Colon (tissue), 2 donors: ENCODE data around the gene EXOC3L4.

ENCODE experiments used
- FAIRE-seq: peaks from 2 replicates; lab custom pipeline; 2012; peaks lifted over from hg19 to GRCh38; lab: Jason Lieb, UNC
- donor health status: control.
- donor health status: control.

EXOC3L4 gene

DNA sequence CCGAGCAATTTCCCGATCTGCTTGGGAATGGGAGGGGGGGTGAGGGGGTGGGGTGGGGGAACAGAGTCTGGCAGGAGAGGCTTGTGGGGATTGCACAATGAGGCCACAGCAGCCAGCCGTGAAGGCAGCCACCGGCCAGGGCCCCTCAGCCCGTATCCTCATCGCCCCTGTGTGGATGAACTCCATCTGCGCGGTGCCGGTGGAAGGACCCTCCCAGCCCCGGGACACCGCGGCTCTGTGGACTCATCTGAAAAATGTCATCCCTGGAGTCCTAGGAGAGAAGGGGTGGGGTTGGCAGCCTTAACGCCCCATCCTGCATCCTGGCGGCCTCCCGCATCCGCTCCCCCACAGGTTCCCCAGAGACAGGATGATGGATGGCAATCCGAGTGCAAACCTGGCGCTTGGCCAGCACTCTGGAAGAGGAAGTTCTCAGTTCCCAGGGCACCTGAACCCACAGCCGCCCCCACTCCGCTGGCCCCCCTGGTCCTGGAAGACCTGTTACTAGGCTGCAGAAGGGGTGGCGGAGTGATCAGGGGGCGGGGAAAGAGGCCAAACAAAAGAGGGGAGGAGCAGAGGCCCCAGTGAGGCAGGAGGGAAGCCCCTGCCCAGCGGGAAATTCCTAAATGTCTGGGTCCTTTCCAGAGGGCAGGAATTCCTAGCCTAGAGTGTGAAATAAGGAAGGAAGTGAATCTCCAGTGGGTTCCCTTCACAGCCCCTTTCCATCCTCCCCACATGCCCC lies 27.5 kb downstream of the EXOC3L4 start:
- no peak for FAIRE-seq

DNA sequence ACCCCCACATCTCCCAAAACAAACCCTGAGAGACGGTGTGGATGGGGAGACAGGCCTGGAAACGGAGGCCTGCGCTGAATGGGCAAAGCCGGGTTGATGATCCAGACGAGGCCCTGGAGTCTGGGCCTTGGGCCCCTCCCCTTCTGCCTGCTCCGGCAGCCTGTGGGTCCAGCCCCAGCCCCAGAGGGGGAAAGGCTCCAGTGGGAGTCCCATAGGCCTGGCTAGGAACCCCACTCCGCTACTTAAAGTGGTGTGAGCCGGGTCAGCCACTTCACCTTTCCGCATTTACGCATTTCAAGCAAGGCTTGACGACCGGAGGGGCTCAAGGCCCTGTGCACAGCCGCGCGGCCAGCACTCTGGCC lies 28.0 kb downstream of the EXOC3L4 start:
- no peak for FAIRE-seq

DNA sequence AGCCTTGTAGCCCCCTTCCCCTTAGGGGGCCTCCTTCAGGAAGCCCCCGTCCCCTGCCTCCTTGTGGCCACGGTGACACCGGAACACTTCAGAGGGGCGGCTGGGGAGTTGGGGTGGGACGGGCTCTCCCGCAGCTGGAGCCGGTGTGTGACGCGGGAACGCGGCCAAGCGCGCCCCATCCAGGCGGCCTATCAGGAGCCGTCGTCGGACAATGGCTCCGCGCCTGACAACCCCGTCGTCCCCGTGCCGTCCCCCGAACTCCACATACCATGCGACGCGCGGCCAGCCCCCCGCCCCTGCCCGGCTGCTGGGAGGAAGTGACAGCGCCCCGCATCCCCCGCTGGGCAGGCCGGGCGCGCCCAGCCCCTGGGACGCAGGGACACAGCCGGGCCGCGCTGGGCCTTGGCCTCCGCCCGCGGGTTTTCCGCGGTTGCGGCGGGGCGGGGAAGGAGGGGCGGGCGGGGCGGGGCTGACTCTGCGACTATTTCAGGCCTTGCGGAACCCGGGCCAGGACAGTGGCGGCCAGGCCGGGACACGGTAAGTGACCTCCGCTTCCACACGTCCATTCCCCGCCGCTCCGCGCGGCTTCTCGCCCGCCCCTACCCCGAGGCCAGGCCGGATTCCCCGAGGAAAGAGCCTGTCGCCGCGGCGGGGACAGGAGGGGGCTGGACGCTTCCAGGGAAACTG lies 28.6 kb downstream of the EXOC3L4 start, which contains the start of gene TNFAIP2:
Gene TNFAIP2, plus strand, starts transcription at position 515 of the 687 bp plus-strand sequence. CDS start 2,997 bp downstream, outside the sequence.
- no peak for FAIRE-seq

DNA sequence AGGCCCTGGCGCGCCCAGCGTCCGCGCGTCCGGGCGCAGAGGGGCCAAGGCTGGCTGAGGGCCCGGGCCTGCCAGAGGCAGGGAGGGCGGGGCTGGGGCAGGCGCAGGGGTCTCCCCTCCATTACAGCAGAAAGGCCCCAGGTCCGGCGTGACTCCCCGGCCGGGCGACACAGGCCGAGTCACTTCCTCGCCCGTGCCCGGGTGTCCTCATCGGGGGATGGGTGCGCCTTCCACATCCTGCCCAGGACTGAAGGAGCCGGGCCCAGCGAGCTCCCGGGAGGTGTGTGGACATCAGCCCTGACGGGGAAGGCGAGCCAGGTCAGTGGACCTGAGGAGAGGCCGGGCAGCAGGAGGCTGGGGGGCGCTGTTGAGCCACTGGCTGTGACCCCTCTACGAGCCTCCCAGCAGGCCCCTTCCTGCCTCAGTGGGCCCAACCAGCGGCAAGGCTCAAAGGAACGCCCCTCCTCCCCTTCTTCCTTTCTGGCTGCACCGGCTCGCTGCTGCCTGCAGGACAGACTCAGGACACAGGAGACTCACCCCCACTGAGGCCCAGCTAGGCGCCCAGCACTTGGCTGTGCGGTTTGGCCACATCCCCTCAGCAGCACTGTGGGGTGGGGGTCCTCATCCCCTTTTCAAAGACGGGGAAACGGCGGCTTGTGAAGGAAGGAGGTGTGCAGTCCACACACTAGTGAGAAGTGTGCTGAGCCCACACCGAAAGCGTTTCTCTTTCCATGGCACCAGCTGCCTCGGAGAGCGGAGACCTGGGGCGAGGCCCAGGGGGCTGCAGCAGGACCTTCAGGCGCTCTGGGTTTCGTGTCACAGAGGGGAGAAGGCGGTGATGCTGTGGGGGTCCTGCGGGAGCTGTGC lies 29.3 kb downstream of the EXOC3L4 start:
- no peak for FAIRE-seq

DNA sequence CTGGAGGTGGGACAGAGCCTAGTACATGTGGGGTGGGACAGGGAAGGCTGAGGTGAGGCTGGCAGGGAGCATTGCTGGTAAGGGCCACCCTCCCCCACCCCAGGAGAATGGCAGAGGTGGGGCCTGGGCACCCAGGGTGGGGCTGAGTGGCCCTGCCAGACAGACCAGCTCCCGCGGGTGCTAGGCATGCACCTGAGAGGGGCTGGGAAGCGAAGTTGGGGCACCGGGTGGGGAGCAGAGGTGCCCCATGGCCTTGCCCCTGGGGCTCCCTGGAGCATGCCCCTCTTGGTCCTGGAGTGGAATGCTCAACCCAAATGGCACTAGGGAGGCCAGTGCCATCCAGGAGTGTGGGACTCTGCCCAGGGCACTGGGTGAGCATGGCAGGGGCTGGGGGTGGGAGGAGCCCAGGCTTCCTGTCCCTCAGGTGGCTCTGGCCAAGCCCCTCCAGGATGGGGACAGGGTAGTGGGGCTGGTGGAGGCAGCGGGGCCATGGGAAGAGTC lies 30.0 kb downstream of the EXOC3L4 start:
- no peak for FAIRE-seq

DNA sequence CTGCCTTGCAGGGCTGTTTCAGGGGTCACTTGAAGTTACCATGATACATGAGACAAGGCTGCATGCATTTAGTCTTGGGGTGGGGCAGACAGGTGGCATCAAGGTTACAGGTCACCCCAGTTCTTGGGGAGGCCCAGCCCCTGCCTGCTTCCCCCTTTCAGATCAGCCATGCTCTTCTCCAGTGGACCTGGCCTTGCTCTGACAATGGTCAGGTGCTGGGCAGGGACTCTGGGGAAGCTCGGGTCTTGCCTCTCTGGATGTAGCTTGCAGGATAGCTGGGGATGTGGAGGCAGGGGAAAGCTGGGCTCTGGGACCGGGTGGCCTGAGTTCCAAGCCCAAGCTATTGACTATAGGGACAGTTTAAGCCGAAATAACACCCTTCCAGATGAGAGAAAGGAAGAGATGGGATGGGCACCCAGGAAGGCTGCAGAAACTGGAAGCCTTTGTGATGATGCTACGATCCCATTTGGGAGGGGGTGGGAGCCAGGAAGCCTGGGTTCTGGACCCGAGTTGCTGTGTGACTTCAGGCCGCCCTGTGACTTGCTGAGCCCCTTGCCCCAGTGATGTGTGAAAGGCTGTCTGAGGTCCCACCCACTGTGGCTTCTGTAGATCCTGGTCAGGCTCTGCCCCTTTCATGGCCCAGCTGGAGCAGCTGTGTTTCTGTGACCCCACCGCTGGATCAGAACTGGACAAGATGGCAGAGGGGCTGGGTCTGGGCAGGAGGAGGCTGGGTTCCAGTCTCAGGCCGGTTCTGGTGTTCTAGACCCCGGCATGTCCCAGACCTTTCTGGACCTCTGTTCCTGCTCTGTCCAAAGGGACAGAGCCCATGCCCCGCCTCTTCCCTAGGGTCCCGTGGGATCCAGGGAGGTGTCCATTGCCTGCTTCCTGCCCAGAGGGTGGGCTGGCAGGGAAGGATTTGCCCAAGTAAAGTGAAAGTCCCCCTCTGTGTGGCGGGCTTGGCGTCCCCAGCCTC lies 30.9 kb downstream of the EXOC3L4 start:
- FAIRE-seq, result no peak

DNA sequence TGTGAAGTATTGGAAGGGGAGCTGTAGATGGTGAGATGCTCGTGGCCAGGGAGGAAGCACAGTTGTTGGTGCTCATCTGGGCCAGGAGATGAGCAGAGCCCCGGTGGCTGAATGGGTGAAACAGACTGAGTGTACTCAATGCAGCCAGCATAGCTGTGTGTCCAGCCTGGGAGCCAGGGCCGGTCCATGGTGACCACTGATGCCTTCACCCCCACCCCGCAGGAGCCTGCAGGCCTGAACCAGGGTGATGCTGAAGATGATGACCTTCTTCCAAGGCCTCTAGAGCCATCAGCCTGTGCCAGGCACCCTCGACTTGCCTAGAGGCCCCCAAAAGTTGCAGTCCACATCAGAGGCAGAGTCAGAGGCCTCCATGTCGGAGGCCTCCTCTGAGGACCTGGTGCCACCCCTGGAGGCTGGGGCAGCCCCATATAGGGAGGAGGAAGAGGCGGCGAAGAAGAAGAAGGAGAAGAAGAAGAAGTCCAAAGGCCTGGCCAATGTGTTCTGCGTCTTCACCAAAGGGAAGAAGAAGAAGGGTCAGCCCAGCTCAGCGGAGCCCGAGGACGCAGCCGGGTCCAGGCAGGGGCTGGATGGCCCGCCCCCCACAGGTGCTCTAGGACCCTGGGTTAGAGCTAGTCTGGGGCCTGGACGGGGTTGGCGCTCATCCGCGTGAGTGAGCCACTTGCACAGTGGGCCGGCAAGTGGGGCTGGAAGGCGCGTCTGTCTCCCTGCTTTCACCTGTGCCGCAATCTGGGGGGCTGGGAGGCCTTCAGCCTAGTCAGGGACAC lies 31.8 kb downstream of the EXOC3L4 start:
- no peak for FAIRE-seq

DNA sequence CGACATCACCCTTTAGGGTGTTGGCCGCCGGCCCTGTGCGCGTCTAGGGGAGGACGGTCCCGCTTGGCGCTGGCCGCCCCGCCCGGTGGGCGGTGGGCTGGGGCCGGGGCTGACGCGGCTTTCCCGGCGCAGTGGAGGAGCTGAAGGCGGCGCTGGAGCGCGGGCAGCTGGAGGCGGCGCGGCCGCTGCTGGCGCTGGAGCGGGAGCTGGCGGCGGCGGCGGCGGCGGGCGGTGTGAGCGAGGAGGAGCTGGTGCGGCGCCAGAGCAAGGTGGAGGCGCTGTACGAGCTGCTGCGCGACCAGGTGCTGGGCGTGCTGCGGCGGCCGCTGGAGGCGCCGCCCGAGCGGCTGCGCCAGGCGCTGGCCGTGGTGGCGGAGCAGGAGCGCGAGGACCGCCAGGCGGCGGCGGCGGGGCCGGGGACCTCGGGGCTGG lies 32.4 kb downstream of the EXOC3L4 start:
- no peak for FAIRE-seq

DNA sequence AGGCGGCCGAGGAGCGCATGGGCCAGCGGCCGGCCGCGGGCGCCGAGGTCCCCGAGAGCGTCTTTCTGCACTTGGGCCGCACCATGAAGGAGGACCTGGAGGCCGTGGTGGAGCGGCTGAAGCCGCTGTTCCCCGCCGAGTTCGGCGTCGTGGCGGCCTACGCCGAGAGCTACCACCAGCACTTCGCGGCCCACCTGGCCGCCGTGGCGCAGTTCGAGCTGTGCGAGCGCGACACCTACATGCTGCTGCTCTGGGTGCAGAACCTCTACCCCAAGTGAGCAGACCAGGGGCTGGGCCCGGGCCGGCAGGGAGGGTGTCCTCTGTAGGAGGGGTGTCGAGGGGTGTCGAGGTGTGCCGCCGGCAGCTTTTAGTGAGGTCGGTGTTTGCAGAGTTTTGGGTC lies 32.8 kb downstream of the EXOC3L4 start:
- no peak for FAIRE-seq

DNA sequence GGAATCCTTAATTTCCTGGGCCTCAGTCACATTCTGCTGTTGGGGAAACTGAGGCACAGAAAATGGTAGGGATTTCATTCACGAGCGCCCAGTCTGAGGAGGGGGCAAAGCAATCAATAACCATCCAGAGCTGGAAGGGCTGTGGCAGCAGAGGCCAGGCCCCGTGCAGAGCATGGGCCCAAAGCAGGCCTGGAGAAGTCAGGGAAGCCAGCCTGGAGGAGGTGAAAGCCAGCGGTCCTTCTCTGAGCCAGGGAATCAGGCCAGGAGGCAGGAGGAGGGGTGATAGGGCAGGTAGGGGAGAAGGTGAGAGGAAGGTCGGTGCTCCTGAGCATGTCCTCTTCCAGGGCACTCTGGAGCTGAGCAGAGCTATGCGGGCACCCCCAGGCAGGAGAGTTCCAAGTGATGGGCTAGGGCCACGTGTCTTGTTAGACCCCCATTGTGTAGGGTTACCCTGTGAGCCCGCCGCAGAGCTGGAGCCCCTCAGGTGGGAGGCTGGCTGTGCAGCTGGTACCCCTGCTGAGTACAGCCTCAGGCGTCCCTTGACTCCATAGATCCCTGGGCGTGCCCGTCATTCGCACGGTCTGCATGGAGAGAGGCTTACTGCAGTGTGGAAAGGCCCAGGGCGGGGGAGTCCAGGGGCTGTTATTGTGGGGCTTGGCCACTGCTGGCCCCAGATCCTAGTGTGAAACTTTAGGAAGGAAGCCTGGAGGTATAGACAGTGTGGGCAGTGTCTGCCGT lies 33.5 kb downstream of the EXOC3L4 start:
- FAIRE-seq, result no peak

DNA sequence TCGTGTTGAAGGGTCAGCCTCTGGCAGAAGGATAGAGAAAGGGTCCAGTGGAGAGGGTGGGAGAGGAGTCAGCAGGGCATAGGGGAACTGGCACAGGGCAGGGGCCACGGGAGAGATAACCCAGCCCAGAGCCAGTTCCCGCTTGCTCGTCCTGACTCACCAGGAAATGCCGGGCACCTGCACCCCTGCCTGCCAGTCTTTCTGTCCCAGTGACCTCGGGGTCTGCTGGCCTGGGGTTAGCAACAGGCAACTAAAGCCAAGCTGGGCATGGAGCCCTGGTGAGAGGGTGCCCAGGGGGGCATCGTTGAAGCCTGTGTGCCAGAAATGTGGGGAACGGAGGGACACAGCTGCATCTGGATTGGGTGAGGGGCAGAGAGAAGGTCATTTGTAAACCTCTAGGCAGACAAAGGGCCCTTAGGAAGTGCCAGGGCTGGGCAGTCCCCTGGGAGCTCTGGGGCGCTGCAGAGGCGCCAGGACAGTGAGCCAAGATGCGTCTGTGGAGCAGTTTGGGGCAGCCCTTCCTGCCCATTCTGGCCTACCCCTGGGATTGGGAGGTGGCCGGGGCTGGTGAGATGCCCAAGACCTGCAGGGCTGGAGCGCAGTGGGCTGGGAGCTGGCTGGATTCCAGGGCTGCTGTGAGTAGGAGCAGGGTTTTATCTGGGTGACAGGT lies 34.2 kb downstream of the EXOC3L4 start:
- no peak for FAIRE-seq

DNA sequence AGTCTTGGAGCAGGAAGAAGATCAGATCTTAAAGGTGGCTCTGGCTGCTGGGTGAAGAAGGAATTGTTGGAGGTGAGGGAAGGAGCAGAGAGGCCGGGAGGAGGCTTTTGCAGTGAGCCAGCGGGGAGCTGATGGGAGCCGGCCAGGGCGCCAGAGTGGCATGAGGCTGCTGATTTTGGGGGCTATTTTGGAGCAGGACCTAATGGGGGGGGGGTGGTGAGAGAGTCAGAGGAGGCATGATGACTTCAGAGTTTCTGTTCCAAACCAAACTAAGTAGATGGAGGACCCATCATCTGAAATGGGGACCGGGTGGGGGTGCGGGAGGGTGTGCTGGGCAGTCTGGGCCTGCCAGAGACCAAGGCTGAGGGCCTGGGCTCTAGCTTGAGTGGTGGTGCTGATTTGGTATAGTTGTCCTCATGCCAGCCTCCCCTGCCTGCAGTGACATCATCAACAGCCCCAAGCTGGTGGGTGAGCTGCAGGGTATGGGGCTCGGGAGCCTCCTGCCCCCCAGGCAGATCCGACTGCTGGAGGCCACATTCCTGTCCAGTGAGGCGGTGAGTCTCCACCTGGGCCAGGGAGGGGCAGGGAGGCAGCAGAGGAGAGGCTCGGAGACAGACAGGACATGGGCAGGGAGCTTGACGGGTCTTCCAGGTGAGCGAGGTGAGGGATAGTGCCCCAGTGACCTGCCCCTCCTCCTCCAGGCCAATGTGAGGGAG lies 34.9 kb downstream of the EXOC3L4 start:
- FAIRE-seq, result no peak

DNA sequence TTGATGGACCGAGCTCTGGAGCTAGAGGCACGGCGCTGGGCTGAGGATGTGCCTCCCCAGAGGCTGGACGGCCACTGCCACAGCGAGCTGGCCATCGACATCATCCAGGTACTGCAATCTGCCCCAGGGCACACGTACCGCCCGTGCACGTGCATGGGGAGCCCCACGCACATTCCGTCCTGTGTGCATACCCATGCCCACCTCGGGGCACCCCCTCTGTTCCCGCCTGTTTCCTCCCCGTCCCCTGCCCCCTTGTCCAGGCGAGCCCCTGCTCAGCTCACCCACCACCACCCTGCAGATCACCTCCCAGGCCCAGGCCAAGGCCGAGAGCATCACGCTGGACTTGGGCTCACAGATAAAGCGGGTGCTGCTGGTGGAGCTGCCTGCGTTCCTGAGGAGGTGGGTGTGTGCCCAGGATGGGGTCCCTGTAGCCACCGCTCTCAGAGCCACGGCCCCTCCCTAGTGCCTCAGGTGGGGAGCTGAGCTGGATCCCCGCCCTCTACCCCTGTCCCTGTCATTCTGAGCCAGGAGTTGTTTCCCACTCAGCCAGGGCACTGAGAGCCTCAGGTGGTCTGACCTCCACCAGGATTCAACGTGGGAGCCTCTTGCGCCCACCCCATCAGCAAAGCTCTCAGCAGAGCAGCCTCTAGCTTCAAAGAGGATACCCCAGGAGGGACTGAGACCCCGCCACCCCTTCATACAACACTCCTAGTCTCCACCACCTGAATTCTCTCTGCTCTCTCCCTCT lies 35.7 kb downstream of the EXOC3L4 start:
- FAIRE-seq, result no peak

DNA sequence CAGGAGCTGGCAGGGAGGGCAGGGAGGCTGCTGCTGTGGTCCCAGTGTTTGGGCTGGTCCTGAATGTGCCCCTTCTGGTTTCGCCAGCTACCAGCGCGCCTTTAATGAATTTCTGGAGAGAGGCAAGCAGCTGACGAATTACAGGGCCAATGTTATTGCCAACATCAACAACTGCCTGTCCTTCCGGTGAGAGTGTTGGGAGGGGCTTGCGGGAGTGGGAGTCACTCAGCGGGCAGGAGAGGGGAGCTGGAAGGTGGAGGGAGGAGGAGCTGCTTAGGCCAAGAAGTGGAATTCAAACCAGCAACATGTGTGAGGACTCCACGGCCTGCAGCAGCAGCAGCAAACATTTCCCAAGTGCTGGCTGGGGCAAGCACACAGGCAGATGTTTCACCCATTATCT lies 36.4 kb downstream of the EXOC3L4 start:
- FAIRE-seq, result no peak

DNA sequence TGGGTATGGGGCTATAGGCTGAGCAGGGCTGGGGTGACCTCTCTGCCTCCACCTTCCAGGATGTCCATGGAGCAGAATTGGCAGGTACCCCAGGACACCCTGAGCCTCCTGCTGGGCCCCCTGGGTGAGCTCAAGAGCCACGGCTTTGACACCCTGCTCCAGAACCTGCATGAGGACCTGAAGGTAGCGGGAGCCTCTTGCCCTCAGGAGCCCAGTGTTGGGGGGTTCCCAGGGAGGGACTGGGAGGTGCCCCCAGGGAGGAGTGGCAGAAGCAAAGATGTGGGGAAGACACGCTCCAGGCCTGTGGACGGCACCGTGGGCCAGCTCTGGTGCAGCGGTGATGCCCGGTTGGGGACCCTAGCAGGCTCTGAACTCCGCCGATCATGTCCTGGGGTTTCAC lies 37.1 kb downstream of the EXOC3L4 start:
- FAIRE-seq, result no peak

DNA sequence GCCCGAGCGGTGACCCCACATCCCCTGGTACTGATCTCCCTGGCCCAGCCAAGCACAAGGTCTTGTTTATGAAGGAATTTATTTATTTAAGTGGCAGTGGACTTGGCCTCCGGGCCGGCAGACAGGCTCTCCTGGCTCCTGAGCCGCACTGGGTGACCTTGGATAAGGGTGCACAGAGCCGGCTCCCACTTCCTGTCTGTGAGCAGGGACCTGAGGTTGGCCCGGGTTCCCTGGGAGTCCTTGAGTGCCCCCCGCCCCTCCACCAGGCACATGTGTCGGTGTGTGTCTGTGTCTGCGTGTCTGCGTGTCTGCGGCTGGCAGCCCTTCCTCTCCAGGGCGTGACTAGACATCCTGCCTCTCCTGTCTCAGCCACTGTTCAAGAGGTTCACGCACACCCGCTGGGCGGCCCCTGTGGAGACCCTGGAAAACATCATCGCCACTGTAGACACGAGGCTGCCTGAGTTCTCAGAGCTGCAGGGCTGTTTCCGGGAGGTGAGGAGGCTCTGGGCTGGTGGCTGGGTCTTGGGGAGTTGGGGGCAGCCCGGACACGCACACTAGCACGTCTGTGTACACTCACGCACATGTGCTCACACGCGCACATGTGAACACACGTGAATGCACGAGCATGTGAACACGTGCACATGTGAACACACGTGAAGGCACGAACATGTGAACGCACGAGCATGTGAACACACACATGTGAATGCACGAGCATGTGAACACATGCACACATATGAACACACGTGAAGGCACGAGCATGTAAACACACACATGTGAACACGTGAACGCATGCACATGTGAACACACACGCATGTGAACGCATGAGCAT lies 38.1 kb downstream of the EXOC3L4 start:
- no peak for FAIRE-seq
